Right cardiac atrium (tissue), 5 donors: Measurements from ENCODE around the gene DDI2. TPM values are rescaled to one million over a fixed set of nuclear protein-coding genes. Genes with fewer than 3 reads are reported as not detected.
"Not testable (repeated sequence)": the region's sequence is repeated elsewhere in the genome, so short reads cannot be mapped to it uniquely, and the experiment has no call there.

Experiments
- ATAC-seq, 2 donors: fragments of 200-7000 bp; cut with Tn5 transposase; one replicate each; pipeline versions ENCODE4 v1.8.0 to v1.9.1; 2020; ENCODE audit warnings: moderate library complexity in 2 of 2, mild to moderate bottlenecking in 1 of 2
- DNase-seq, 3 donors: peaks; one replicate each; pipeline ENCODE4 v3.0.0-alpha.2; 2020
- H3K27ac ChIP-seq: one replicate; pipeline ENCODE4 v1.5.1; 2013; ENCODE audit warnings: mild to moderate bottlenecking, low read length, control low read depth, moderate library complexity
- H3K27me3 ChIP-seq: one replicate; pipeline ENCODE4 v1.6.1; 2013; ENCODE audit not compliant: control insufficient read depth, insufficient read depth
- H3K4me1 ChIP-seq: one replicate; pipeline ENCODE4 v1.6.1; 2013; ENCODE audit warnings: low read length; ENCODE audit not compliant: control insufficient read depth, insufficient read depth
- H3K4me3 ChIP-seq: one replicate; pipeline ENCODE4 v1.5.1; 2013; ENCODE audit warnings: low read length, control low read depth
- H3K9me3 ChIP-seq: one replicate; pipeline ENCODE4 v1.6.1; 2013; ENCODE audit warnings: low read length; ENCODE audit not compliant: control insufficient read depth
- WGBS: extraction: QIAGEN DNeasy Blood & Tissue Kit; methylation state at CpG from one replicate; pipeline ENCODE4 v1.1.7; 2013; 5-methylcytosine and 5-hydroxymethylcytosine counted together
- intact Hi-C, 4 donors: fragments of 100-400 bp; cut with DNase I; formaldehyde crosslinking; loops; one replicate each; pipeline versions ENCODE4 v1.11.0 to v1.14.0; 2022 to 2023
- polyA plus RNA-seq: library from polyadenylated mRNA; stranded (reverse); fragments of 200-250 nt; gene quantifications from one replicate; pipeline ENCODE4 v1.2.3, GENCODE V29; 2013
- total RNA-seq, 4 donors: library from RNA; stranded (reverse); fragmentation: NEBNext Ultra II Directional; extraction: Animal tissue kit (Norgen Biotek cat#: 25700); gene quantifications; one replicate each; pipeline ENCODE4 v1.2.1, GENCODE V29; 2021
- donor health status: healthy with polysubstance abuse.
- donor health status: DM: no; HTN: yes; CAD: no.
- donor health status: DM: no; HTN: no; CAD: no.
- donor health status: DM: no; HTN: yes; CAD: no; lungs with severe emphysema.
- donor health status: DM: yes; HTN: yes; CAD: no.

DDI2 gene
- total and polyA plus RNA-seq, 5 donors: 9.8 to 27.0 (median 24.0) TPM

GRCh38 chr1:15640667-15641066, 23.4 kb downstream of the DDI2 start:
- ATAC-seq (no peak), DNase-seq (no peak)
- Histone ChIP-seq H3K4me1 (no peaks in the 10 kb centered on the region), H3K27ac (no peak overlapping the region), H3K27me3 (no peaks in the 10 kb centered on the region), H3K4me3 (no peak overlapping the region), H3K9me3 (no peaks in the 10 kb centered on the region)
- 91% methylated on average over 3 of the region's 3 CpGs for WGBS
- intact Hi-C loops: no loop called here

GRCh38 chr1:15649937-15650336, 32.7 kb downstream of the DDI2 start:
- WGBS: 100% methylated on average over 1 of the region's 1 CpG
- no peak overlapping the region for H3K4me3 ChIP-seq
- no peaks in the 10 kb centered on the region for H3K4me1 ChIP-seq
- intact Hi-C loops: no loop called here
- H3K27me3 ChIP-seq: no peaks in the 10 kb centered on the region
- DNase-seq: no peak
- no peak for ATAC-seq
- no peak overlapping the region for H3K27ac ChIP-seq
- H3K9me3 ChIP-seq: no peaks in the 10 kb centered on the region

- Histone ChIP-seq H3K27me3 (no peaks in the 10 kb centered on the region), H3K4me1 (no peaks in the 10 kb centered on the region), H3K27ac (no peak overlapping the region), H3K9me3 (no peaks in the 10 kb centered on the region), H3K4me3 (no peak overlapping the region)
- 79% methylated on average over 2 of the region's 2 CpGs for WGBS
- intact Hi-C loops: no loop called here
- DNase-seq (no peak), ATAC-seq (no peak)
These were observed 33.2 kb downstream of the DDI2 start for GRCh38 chr1:15650433-15650832.

- intact Hi-C loops, H3K27ac ChIP-seq, H3K4me3 ChIP-seq, ATAC-seq, H3K4me1 ChIP-seq, H3K27me3 ChIP-seq, DNase-seq, H3K9me3 ChIP-seq: not testable (repeated sequence)
- 93% methylated on average over 6 of the region's 6 CpGs for WGBS
These were observed 34.9 kb downstream of the DDI2 start for GRCh38 chr1:15652130-15652529.

- no peak overlapping the region for H3K27ac ChIP-seq
- H3K27me3 ChIP-seq: no peaks in the 10 kb centered on the region
- no peaks in the 10 kb centered on the region for H3K4me1 ChIP-seq
- ATAC-seq (no peak), DNase-seq (no peak)
- 93% methylated on average over 6 of the region's 6 CpGs for WGBS
- intact Hi-C loops: no loop called here
- no peak overlapping the region for H3K4me3 ChIP-seq
- no peaks in the 10 kb centered on the region for H3K9me3 ChIP-seq
These were observed 36.9 kb downstream of the DDI2 start for GRCh38 chr1:15654091-15654690.

- H3K4me1 ChIP-seq: no peaks in the 10 kb centered on the region
- H3K4me3 ChIP-seq: no peak overlapping the region
- H3K27me3 ChIP-seq: no peaks in the 10 kb centered on the region
- no peak overlapping the region for H3K27ac ChIP-seq
- WGBS: 77% methylated on average over 3 of the region's 3 CpGs
- no peaks in the 10 kb centered on the region for H3K9me3 ChIP-seq
- ATAC-seq: peak; percentile 46 to 55
- DNase-seq: no peak
- intact Hi-C loops: no loop called here
These were observed 39.2 kb downstream of the DDI2 start for GRCh38 chr1:15656464-15656863.

- ATAC-seq (no peak), DNase-seq (no peak)
- Histone ChIP-seq H3K27me3 (no peaks in the 10 kb centered on the region), H3K27ac (no peak overlapping the region), H3K4me1 (no peaks in the 10 kb centered on the region), H3K9me3 (no peaks in the 10 kb centered on the region), H3K4me3 (no peak overlapping the region)
- intact Hi-C loops: no loop called here
- WGBS: 47% methylated on average over 1 of the region's 1 CpG
These were observed 39.8 kb downstream of the DDI2 start for GRCh38 chr1:15657021-15657420.

GRCh38 chr1:15660151-15660550, 42.9 kb downstream of the DDI2 start:
- no peaks in the 10 kb centered on the region for H3K4me1 ChIP-seq
- no peak overlapping the region for H3K27ac ChIP-seq
- 97% methylated on average over 3 of the region's 3 CpGs for WGBS
- H3K27me3 ChIP-seq: no peaks in the 10 kb centered on the region
- DNase-seq: no peak
- no peak overlapping the region for H3K4me3 ChIP-seq
- no peaks in the 10 kb centered on the region for H3K9me3 ChIP-seq
- no peak for ATAC-seq
- intact Hi-C loops: no loop called here

GRCh38 chr1:15662477-15662876, 45.2 kb downstream of the DDI2 start:
- ATAC-seq: peak; percentile 66 to 80
- Histone ChIP-seq H3K27ac (no peak overlapping the region), H3K4me1 (peaks cover 3% of the 10 kb centered on the region), H3K4me3 (no peak overlapping the region), H3K27me3 (no peaks in the 10 kb centered on the region), H3K9me3 (no peaks in the 10 kb centered on the region)
- WGBS: 33% methylated on average over 2 of the region's 2 CpGs
- DNase-seq: no peak
- intact Hi-C loops: no loop called here

GRCh38 chr1:15663925-15664324, 46.7 kb downstream of the DDI2 start:
- intact Hi-C loops: no loop called here
- no peaks in the 10 kb centered on the region for H3K27me3 ChIP-seq
- WGBS: 94% methylated on average over 3 of the region's 3 CpGs
- no peak overlapping the region for H3K4me3 ChIP-seq
- H3K9me3 ChIP-seq: no peaks in the 10 kb centered on the region
- DNase-seq (no peak), ATAC-seq (no peak)
- H3K27ac ChIP-seq: no peak overlapping the region
- peaks cover 3% of the 10 kb centered on the region for H3K4me1 ChIP-seq

GRCh38 chr1:15667362-15667761, 50.1 kb downstream of the DDI2 start:
- no peak overlapping the region for H3K4me3 ChIP-seq
- no peaks in the 10 kb centered on the region for H3K27me3 ChIP-seq
- DNase-seq (no peak), ATAC-seq (peak in 1 of 2 donors; percentile 36)
- 63% methylated on average over 7 of the region's 7 CpGs for WGBS
- H3K4me1 ChIP-seq: peaks cover 3% of the 10 kb centered on the region
- no peak overlapping the region for H3K27ac ChIP-seq
- intact Hi-C loops: no loop called here
- no peaks in the 10 kb centered on the region for H3K9me3 ChIP-seq
